Naive thymus-derived CD4-positive, alpha-beta T cell (primary cell): ENCODE measurements around the gene FGFRL1. TPM values are rescaled to one million over a fixed set of nuclear protein-coding genes. Genes with fewer than 3 reads are reported as not detected.

ENCODE experiments used
- ATAC-seq: fragments of 150-1000 bp; cut with Tn5 transposase; 2 replicates; pipeline ENCODE4 v1.10.0; 2021; ENCODE audit warnings: mild to moderate bottlenecking, moderate library complexity
- CTCF ChIA-PET: fragments of 350-600 bp; sonication (Branson Sonifier 250); formaldehyde crosslinking; loops from one replicate; lab custom pipeline; 2021; ENCODE audit warnings: antibody characterized with exemption; lab: Charles Lee
- POLR2A ChIA-PET: fragments of 350-600 bp; sonication (Branson Sonifier 250); formaldehyde crosslinking; loops from one replicate; lab custom pipeline; 2021; ENCODE audit warnings: antibody characterized with exemption, inconsistent platforms; lab: Charles Lee
- DNase-seq, 9 donors: peaks; one replicate each; pipeline versions ENCODE4 v3.0.0 to v3.0.0-alpha.2; 2020 to 2022; ENCODE audit warnings: mixed read lengths in 1 of 9
- H3K27ac ChIP-seq: one replicate; pipeline ENCODE4 v1.7.0; 2013; ENCODE audit warnings: mild to moderate bottlenecking, low read depth, low read length, moderate library complexity
- H3K27me3 ChIP-seq, 2 donors: one replicate each; pipeline ENCODE4 v1.7.0; 2013; ENCODE audit warnings: low read length in 2 of 2, mild to moderate bottlenecking in 2 of 2, moderate library complexity in 2 of 2; ENCODE audit not compliant: control insufficient read depth in 2 of 2, insufficient read depth in 2 of 2
- H3K36me3 ChIP-seq, 3 experiments: 1 replicate in 2 of 3; 2 replicates in 1 of 3; pipeline ENCODE4 v1.7.0; 2013; ENCODE audit warnings: low read length in 3 of 3, mild to moderate bottlenecking in 3 of 3, moderate library complexity in 1 of 3; ENCODE audit not compliant: insufficient read depth in 3 of 3, control insufficient read depth in 2 of 3
- H3K4me1 ChIP-seq, 2 donors: one replicate each; pipeline ENCODE4 v1.7.0; 2013; ENCODE audit warnings: low read length in 2 of 2, mild to moderate bottlenecking in 2 of 2, moderate library complexity in 1 of 2; ENCODE audit not compliant: control insufficient read depth in 2 of 2, insufficient read depth in 2 of 2
- H3K4me3 ChIP-seq: 2 replicates; pipeline ENCODE4 v1.7.0; 2013; ENCODE audit warnings: mild to moderate bottlenecking, low read length
- H3K9me3 ChIP-seq, 3 experiments: 1 replicate in 2 of 3; 2 replicates in 1 of 3; pipeline ENCODE4 v1.7.0; 2013; ENCODE audit warnings: low read length in 3 of 3; ENCODE audit not compliant: control insufficient read depth in 2 of 3
- H3K27ac Mint-ChIP-seq, 9 donors: one replicate each; pipeline ENCODE4 v1.8.0; 2020 to 2022; ENCODE audit warnings: mixed read lengths in 9 of 9, mild to moderate bottlenecking in 8 of 9, moderate library complexity in 5 of 9, inconsistent platforms in 2 of 9
- H3K27me3 Mint-ChIP-seq, 5 donors: one replicate each; pipeline ENCODE4 v1.8.0; 2021 to 2022; ENCODE audit warnings: mixed read lengths in 5 of 5, mild to moderate bottlenecking in 1 of 5
- H3K36me3 Mint-ChIP-seq, 5 donors: one replicate each; pipeline ENCODE4 v1.8.0; 2020 to 2022; ENCODE audit warnings: mixed read lengths in 5 of 5, mild to moderate bottlenecking in 3 of 5, inconsistent platforms in 1 of 5
- H3K4me1 Mint-ChIP-seq, 7 donors: one replicate each; pipeline ENCODE4 v1.8.0; 2020 to 2022; ENCODE audit warnings: mixed read lengths in 7 of 7, mild to moderate bottlenecking in 3 of 7, inconsistent platforms in 1 of 7
- H3K4me3 Mint-ChIP-seq, 10 donors: one replicate each; pipeline ENCODE4 v1.8.0; 2020 to 2022; ENCODE audit warnings: mild to moderate bottlenecking in 10 of 10, mixed read lengths in 10 of 10, moderate library complexity in 6 of 10, inconsistent platforms in 2 of 10
- H3K9me3 Mint-ChIP-seq, 11 donors: one replicate each; pipeline ENCODE4 v1.8.0; 2020 to 2022; ENCODE audit warnings: mixed read lengths in 11 of 11, mild to moderate bottlenecking in 4 of 11, inconsistent platforms in 1 of 11, moderate library complexity in 1 of 11
- intact Hi-C, 2 donors: fragments of 100-400 bp; cut with micrococcal nuclease; formaldehyde crosslinking; loops; one replicate each; pipeline ENCODE4 v1.15.1; 2023
- polyA plus RNA-seq, 2 donors: library from polyadenylated mRNA; unstranded; fragments of 300-500 nt; fragmentation: Illumina TruSeq; gene quantifications; one replicate each; pipeline ENCODE4 v1.2.3, GENCODE V29; 2021
- total RNA-seq, 6 experiments: library from RNA in 5 of 6; stranded (reverse) in 5 of 6; gene quantifications; 1 replicate in 5 of 6; 2 replicates in 1 of 6; pipeline ENCODE4 v1.2.3 and lab custom pipeline; 2021 to 2026

The FGFRL1 gene
- total and polyA plus RNA-seq, 7 experiments from 2014 or later = 0.45 to 28.1 (median 17.7) TPM

GRCh38 chr4:1013225-1014073 lies 2.0 kb downstream of the FGFRL1 start:
- H3K27ac Mint-ChIP-seq = peak overlapping the region in 2 of 9 donors; percentile 24 to 81
- H3K4me1 ChIP-seq = peaks cover 0 to 10% of the 10 kb centered on the region in 2 donors
- H3K9me3 ChIP-seq = no peaks in the 10 kb centered on the region
- POLR2A ChIA-PET = no interaction called here
- no peaks in the 10 kb centered on the region for H3K36me3 ChIP-seq
- H3K9me3 Mint-ChIP-seq = peaks cover 0 to 2% (median 0%) of the 10 kb centered on the region in 11 donors
- CTCF ChIA-PET = no interaction called here
- H3K4me1 Mint-ChIP-seq = peaks cover 13 to 22% (median 17%) of the 10 kb centered on the region in 7 donors
- peaks cover 2 to 8% (median 8%) of the 10 kb centered on the region in 5 donors for H3K27me3 Mint-ChIP-seq
- peaks cover 0 to 2% (median 0%) of the 10 kb centered on the region in 5 donors for H3K36me3 Mint-ChIP-seq
- no peak overlapping the region for H3K4me3 ChIP-seq
- H3K4me3 Mint-ChIP-seq = peak overlapping the region in 9 of 10 donors; percentile 6 to 76 (median 50)
- DNase-seq (no peak), ATAC-seq (no peak)
- H3K27ac ChIP-seq = no peak overlapping the region
- intact Hi-C loops = loop anchor here (5.0 kb wide), 3 partner anchors 44 to 699 kb away; partner anchors contain the start of genes CTBP1 (in 2 of the 2) and SLBP (in 1 of the 2)
- no peaks in the 10 kb centered on the region for H3K27me3 ChIP-seq

- ChIA-PET POLR2A (no interaction called here), CTCF (no interaction called here)
- intact Hi-C loops = loop anchor here (5.0 kb wide), 3 partner anchors 43 to 698 kb away; partner anchors contain the start of genes CTBP1 (in 2 of the 2) and SLBP (in 1 of the 2)
- no peak overlapping the region for H3K27ac ChIP-seq
- H3K9me3 ChIP-seq = no peaks in the 10 kb centered on the region
- Mint-ChIP-seq H3K36me3 (peaks cover 0 to 2% (median 0%) of the 10 kb centered on the region in 5 donors), H3K27ac (peak overlapping the region in 1 of 9 donors; percentile 81), H3K9me3 (peaks cover 0 to 2% (median 0%) of the 10 kb centered on the region in 11 donors), H3K27me3 (no peaks in the 10 kb centered on the region), H3K4me1 (peaks cover 6 to 15% (median 10%) of the 10 kb centered on the region in 7 donors), H3K4me3 (peak overlapping the region in 5 of 10 donors; percentile 6 to 55 (median 35))
- no peaks in the 10 kb centered on the region for H3K27me3 ChIP-seq
- DNase-seq (no peak), ATAC-seq (no peak)
- no peak overlapping the region for H3K4me3 ChIP-seq
- H3K36me3 ChIP-seq = no peaks in the 10 kb centered on the region
- peaks cover 0 to 5% of the 10 kb centered on the region in 2 donors for H3K4me1 ChIP-seq
These were observed 3.1 kb downstream of the FGFRL1 start for GRCh38 chr4:1014291-1015167.

GRCh38 chr4:1015179-1015578 lies 3.8 kb downstream of the FGFRL1 start:
- H3K4me3 ChIP-seq = no peak overlapping the region
- DNase-seq (no peak), ATAC-seq (no peak)
- no peaks in the 10 kb centered on the region for H3K27me3 ChIP-seq
- POLR2A ChIA-PET = no interaction called here
- no peak overlapping the region for H3K4me3 Mint-ChIP-seq
- no peaks in the 10 kb centered on the region for H3K9me3 Mint-ChIP-seq
- H3K9me3 ChIP-seq = no peaks in the 10 kb centered on the region
- H3K27ac ChIP-seq = no peak overlapping the region
- peaks cover 0 to 2% (median 0%) of the 10 kb centered on the region in 5 donors for H3K36me3 Mint-ChIP-seq
- H3K4me1 Mint-ChIP-seq = peaks cover 10 to 18% (median 11%) of the 10 kb centered on the region in 7 donors
- CTCF ChIA-PET = no interaction called here
- intact Hi-C loops = no loop called here
- peaks cover 0 to 4% of the 10 kb centered on the region in 2 donors for H3K4me1 ChIP-seq
- H3K36me3 ChIP-seq = no peaks in the 10 kb centered on the region
- H3K27ac Mint-ChIP-seq = no peak overlapping the region
- no peaks in the 10 kb centered on the region for H3K27me3 Mint-ChIP-seq

- Histone ChIP-seq H3K9me3 (no peaks in the 10 kb centered on the region), H3K4me1 (no peaks in the 10 kb centered on the region), H3K27ac (no peak overlapping the region), H3K36me3 (no peaks in the 10 kb centered on the region), H3K27me3 (no peaks in the 10 kb centered on the region), H3K4me3 (no peak overlapping the region)
- H3K36me3 Mint-ChIP-seq = peaks cover 0 to 2% (median 0%) of the 10 kb centered on the region in 5 donors
- CTCF ChIA-PET = no interaction called here
- no peak for DNase-seq
- no peak overlapping the region for H3K27ac Mint-ChIP-seq
- H3K27me3 Mint-ChIP-seq = no peaks in the 10 kb centered on the region
- POLR2A ChIA-PET = no interaction called here
- peak overlapping the region in 1 of 10 donors; percentile 41 for H3K4me3 Mint-ChIP-seq
- no peak for ATAC-seq
- intact Hi-C loops = no loop called here
- no peaks in the 10 kb centered on the region for H3K9me3 Mint-ChIP-seq
- peaks cover 5 to 13% (median 6%) of the 10 kb centered on the region in 7 donors for H3K4me1 Mint-ChIP-seq
These were observed 4.3 kb downstream of the FGFRL1 start for GRCh38 chr4:1015746-1016145.

GRCh38 chr4:1017211-1017610 lies 5.8 kb downstream of the FGFRL1 start:
- H3K27me3 Mint-ChIP-seq = no peaks in the 10 kb centered on the region
- Histone ChIP-seq H3K9me3 (no peaks in the 10 kb centered on the region), H3K4me1 (no peaks in the 10 kb centered on the region), H3K27ac (no peak overlapping the region), H3K27me3 (no peaks in the 10 kb centered on the region), H3K36me3 (no peaks in the 10 kb centered on the region), H3K4me3 (no peak overlapping the region)
- H3K4me3 Mint-ChIP-seq = no peak overlapping the region
- H3K27ac Mint-ChIP-seq = no peak overlapping the region
- DNase-seq (no peak), ATAC-seq (no peak)
- H3K4me1 Mint-ChIP-seq = peaks cover 5 to 13% (median 6%) of the 10 kb centered on the region in 7 donors
- intact Hi-C loops = no loop called here
- CTCF ChIA-PET = no interaction called here
- POLR2A ChIA-PET = no interaction called here
- no peaks in the 10 kb centered on the region for H3K9me3 Mint-ChIP-seq
- H3K36me3 Mint-ChIP-seq = peaks cover 0 to 2% (median 0%) of the 10 kb centered on the region in 5 donors

GRCh38 chr4:1017706-1018105 lies 6.3 kb downstream of the FGFRL1 start:
- ATAC-seq (no peak), DNase-seq (no peak)
- peaks cover 5 to 13% (median 6%) of the 10 kb centered on the region in 7 donors for H3K4me1 Mint-ChIP-seq
- Histone ChIP-seq H3K9me3 (no peaks in the 10 kb centered on the region), H3K4me3 (no peak overlapping the region), H3K27ac (no peak overlapping the region), H3K27me3 (no peaks in the 10 kb centered on the region), H3K4me1 (no peaks in the 10 kb centered on the region), H3K36me3 (peaks cover 0 to 5% (median 0%) of the 10 kb centered on the region in 3 experiments)
- intact Hi-C loops = no loop called here
- CTCF ChIA-PET = no interaction called here
- no peaks in the 10 kb centered on the region for H3K9me3 Mint-ChIP-seq
- H3K27me3 Mint-ChIP-seq = no peaks in the 10 kb centered on the region
- no peak overlapping the region for H3K27ac Mint-ChIP-seq
- POLR2A ChIA-PET = no interaction called here
- H3K36me3 Mint-ChIP-seq = peaks cover 0 to 2% (median 0%) of the 10 kb centered on the region in 5 donors
- no peak overlapping the region for H3K4me3 Mint-ChIP-seq
